Breast epithelium (tissue), 3 donors: Measurements from ENCODE around the gene SCN1A.

ENCODE experiments used
- POLR2A ChIP-seq: fragments of 450-650 bp; IDR thresholded peaks from one replicate; pipeline ENCODE4 v1.6.1; 2016; ENCODE audit warnings: antibody characterized with exemption, mild to moderate bottlenecking, moderate library complexity
- POLR2AphosphoS5 ChIP-seq, 3 donors: sonication (generic); formaldehyde crosslinking; IDR thresholded peaks; one replicate each; pipeline ENCODE4 v1.6.1; 2017; ENCODE audit warnings: antibody characterized with exemption in 3 of 3
- TF ChIP-seq, protein P1 (sequence below), 3 donors: fragments of 450-650 bp; IDR thresholded peaks; one replicate each; pipeline ENCODE4 v1.5.1; 2016 to 2017; ENCODE audit warnings: antibody characterized with exemption in 3 of 3, mild to moderate bottlenecking in 3 of 3, moderate library complexity in 3 of 3

DNA sequence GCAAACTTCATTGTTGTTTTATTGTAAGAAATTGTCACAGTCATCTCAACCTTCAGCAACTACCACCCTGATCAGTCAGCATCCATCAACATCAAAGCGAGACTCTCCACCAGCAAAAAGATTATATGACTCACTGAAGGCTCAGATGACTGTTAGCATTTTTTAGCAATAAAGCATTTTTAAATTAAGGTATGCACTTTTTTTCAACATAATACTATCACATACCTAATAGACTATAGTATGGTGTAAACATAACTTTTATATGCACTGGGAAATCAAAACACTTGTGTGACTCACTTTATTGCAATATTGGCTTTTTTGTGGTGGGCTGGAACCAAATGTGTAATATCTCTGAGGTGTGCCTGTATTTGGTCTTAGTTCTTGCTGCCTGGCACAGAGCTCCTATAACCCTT is 15.6 kb downstream of the SCN1A start:
- TF ChIP-seq, protein P1, sequence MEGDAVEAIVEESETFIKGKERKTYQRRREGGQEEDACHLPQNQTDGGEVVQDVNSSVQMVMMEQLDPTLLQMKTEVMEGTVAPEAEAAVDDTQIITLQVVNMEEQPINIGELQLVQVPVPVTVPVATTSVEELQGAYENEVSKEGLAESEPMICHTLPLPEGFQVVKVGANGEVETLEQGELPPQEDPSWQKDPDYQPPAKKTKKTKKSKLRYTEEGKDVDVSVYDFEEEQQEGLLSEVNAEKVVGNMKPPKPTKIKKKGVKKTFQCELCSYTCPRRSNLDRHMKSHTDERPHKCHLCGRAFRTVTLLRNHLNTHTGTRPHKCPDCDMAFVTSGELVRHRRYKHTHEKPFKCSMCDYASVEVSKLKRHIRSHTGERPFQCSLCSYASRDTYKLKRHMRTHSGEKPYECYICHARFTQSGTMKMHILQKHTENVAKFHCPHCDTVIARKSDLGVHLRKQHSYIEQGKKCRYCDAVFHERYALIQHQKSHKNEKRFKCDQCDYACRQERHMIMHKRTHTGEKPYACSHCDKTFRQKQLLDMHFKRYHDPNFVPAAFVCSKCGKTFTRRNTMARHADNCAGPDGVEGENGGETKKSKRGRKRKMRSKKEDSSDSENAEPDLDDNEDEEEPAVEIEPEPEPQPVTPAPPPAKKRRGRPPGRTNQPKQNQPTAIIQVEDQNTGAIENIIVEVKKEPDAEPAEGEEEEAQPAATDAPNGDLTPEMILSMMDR (IDR thresholded peaks at IDR 0.05) = no peak
- no peak for TF ChIP-seq POLR2AphosphoS5 (IDR thresholded peaks at IDR 0.05)
- no peak for TF ChIP-seq POLR2A
